Stimulated activated CD4-positive, alpha-beta T cell treated with anti-CD3 and anti-CD28 coated beads, TNF-alpha, amount 100 ng/mL, for 4 hours (primary cell): ENCODE data around the gene FERMT2.

Experiments
- DNase-seq, 3 experiments: peaks; one replicate each; pipeline ENCODE4 v3.0.0-alpha.2; 2020; ENCODE audit warnings: low read depth in 3 of 3

The FERMT2 gene, protein sequence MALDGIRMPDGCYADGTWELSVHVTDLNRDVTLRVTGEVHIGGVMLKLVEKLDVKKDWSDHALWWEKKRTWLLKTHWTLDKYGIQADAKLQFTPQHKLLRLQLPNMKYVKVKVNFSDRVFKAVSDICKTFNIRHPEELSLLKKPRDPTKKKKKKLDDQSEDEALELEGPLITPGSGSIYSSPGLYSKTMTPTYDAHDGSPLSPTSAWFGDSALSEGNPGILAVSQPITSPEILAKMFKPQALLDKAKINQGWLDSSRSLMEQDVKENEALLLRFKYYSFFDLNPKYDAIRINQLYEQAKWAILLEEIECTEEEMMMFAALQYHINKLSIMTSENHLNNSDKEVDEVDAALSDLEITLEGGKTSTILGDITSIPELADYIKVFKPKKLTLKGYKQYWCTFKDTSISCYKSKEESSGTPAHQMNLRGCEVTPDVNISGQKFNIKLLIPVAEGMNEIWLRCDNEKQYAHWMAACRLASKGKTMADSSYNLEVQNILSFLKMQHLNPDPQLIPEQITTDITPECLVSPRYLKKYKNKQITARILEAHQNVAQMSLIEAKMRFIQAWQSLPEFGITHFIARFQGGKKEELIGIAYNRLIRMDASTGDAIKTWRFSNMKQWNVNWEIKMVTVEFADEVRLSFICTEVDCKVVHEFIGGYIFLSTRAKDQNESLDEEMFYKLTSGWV

DNA sequence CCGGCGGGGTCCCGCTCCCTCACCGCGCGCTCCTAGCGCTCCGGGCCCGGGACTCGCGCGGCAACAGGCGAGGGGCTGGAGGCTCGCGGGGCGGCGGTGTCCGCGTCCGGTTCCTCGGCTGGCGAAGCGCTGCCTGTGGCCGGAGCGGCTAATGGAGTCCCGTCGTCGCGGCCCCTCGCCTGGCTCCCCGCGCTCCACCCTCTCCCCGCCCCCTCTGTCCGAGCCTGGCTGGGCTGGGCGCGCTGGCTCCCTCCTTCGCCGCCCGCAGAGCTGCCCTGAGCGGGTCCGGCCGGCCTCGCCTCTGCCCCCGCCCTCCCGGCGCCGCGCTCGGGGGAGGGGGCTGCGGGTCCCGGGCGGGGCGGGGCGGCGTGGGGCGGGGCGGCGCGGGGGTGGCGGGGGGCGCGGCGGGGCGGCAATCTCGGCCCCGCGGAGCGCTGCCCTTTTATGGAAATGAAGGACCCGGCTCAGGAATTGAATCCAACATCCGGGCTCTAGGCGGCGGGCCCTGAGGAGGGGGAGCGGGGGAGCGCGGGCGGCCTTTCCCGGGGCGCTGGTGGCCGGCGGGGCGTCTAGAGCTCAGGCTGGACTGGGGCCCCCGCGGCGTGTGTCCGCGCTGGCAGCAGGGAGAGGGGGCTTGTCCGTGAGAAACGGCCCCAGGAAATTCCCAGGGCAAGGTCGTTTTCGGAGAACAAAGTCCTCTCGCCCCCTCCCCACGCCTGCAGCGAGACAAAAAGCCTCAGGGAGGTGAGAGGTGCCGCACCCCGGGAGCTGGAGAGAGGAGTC is at the start of gene FERMT2:
Gene FERMT2, minus strand, starts transcription at position 153 of the 783 bp plus-strand sequence. CDS start 482 bp downstream, outside the sequence.
- DNase-seq, result no peak

DNA sequence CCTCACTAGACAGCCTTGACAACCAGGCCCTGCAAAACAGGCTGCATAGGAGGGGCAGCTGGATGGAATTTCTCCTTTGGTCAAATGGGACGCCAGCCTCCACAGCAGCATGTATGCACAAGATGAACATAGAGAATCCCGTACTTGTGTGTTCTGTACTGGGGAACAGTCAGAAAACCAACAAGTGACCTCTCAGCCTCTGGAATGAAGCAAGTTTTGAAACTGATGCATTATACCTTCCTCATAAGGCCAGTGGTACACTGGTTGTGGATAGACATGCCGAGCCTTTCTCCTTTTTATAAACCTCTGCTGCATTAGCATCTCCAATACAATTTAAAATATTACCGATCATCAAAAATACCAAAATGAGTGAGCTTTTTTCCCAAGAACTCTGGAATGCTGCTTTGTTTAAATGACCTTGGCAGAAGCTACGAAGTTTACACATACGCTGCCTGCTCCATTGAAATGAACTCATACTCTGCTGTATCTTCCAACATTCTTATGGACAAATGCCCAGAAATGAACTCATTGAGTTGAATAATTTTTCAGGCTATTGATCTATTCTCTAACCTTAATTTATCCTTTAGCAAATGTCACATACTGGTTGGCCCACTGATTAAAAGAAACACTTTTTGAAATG is 47.6 kb upstream of the FERMT2 start:
- DNase-seq, result no peak

DNA sequence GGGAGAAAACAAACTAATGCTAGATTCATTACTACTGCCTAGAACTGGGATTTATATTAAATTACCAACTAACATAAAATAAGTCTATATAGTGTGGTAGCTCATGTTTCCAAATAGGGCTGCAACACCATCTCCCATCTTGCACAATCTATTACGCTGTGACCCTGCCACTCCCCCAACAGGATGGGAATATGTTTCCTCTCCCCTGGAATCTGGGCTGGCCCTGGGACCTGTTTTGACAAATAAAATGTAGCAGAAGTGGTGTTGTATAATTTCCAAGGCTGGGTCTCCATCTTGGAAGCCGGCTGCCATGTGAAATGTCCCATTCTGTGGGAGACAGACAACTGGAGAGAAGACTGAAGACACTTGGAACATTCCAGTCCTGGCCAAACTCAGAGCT is 45.6 kb upstream of the FERMT2 start:
- DNase-seq, result no peak

DNA sequence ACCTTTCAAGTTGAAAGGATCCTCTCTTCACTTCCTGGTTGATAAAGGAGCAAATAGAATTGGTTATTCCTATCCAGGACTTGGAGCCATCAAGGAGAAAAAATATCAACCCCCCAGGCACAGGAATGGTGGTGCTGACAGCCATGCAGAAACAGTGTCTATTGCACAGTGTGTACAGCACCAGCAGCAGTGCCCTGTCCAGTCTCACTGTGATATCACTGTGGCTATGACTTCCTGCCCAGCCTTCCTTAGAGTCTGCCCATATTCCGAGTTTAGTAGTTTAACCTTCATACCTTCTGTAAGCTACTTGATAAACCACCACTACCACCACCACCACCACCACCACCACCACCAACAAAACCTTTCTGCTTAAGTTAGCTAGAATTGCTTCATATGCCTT is 45.1 kb upstream of the FERMT2 start:
- no peak for DNase-seq

DNA sequence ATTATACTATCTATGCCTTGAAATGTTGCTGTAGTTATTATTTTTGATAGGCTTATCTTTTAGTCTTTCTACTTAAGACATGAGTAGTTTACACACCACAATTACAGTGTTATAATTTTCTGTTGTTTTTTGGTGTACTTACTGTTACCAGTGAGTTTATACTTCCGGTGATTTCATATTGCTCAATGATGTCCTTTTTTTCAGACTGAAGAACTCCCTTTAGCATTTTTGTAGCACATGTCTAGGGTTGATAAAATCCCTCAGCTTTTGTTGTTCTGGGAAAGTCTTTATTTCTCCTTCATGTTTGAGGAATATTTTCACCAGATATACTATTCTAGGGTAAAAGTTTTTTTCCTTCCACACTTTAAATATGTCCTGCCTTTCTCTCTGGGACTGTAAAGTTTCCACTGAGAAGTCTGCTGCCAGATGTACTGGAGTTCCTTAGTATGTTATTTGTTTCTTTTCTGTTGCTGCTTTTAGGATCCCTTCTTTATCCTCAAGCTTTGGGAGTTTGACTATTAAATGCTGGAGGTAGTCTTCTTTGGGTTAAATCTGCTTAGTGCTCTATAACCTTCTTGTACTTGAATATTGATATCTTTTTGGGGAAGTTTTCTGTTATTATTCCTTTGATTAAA is 41.5 kb upstream of the FERMT2 start:
- DNase-seq, result no peak

DNA sequence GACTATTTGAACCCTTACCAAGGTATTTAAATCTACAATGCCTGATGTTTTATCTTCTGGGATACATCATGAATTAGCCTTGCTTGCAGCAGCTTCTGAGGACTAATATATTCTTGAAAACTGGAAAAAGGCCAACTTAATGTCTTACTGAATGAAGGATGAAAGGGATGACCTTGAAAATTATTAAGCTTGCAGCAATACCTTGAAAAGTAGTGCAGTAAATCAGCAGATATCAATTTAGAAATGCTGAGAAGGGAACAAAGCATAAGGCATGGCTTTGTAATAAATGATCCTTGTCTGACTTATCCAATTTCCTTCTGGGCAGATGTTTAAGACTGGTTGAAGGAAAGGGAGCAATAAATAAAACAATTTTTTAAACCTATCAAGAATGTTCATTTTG is 37.3 kb upstream of the FERMT2 start:
- DNase-seq, result no peak

DNA sequence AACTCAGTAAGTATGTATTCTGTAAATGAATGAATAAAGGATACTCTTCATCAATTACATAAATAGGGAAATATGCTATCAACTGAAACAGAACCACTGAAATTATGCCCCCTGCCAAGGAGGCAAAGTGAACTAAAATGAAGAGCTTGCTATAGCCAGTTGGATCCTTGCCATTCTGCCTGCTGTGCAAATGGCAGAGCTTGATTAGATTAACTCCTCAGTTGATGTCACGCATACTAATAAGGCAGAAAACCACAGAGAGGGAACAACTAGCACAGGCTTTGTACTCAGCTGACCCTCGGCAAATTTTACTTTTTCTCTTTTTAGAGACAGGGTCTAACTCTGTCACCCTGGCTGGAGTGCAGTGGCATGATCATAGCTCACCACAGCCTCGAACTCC is 36.7 kb upstream of the FERMT2 start:
- no peak for DNase-seq

DNA sequence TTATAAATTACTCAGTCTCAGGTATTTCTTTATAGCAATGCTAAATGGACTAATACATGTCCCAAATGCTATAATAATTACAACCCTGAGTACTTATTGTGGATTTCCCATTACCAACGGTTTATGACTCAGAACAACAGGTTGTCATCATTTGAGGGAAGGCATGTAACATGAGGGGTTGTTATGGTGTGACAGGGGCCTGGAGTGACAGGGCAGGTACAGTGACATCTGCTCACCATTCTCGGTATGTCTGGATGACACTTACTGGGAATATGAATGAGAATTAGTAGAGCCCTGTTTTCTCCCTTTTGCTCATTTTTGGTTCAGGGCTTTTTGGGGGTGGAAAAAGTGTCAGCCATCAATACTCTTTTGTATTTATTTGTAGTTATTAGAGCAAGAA is 36.2 kb upstream of the FERMT2 start:
- DNase-seq, result no peak

DNA sequence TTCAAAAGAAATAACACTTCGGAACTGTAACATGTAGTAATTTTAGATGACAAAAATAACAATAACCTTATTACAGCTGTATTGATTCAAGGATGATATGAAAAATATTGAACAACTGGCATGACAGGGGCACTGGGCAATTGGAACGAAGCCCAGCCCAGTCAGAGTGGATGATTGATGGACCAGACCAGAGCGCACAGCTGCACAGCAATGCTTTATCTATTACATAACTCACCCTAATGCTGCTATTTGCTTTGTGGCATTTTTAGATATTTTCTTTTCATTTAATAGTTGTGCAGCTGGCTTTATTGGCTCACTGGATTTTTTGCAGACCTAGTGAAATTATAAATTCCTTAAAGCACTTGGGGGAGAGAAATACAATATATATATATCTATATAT is 26.9 kb upstream of the FERMT2 start:
- DNase-seq, result no peak

DNA sequence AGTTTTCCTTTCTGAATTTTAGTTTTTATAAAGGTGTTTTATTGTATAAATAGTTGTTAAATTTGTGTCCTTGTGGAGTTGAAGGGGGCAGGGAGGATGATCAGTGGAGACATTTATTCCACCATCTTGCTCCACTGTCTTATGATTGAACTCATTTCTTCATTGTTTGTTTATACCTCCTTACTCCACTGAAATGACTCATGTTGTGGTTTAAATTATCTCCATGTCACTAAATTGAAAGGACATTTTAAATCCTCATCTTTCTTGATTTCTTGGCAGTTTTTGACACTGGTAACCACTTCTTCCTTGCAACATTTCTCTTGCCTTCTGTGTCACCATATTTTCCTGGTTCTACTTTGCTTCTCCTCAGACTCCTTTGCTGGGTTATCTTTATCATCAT is 23.6 kb upstream of the FERMT2 start:
- no peak for DNase-seq

DNA sequence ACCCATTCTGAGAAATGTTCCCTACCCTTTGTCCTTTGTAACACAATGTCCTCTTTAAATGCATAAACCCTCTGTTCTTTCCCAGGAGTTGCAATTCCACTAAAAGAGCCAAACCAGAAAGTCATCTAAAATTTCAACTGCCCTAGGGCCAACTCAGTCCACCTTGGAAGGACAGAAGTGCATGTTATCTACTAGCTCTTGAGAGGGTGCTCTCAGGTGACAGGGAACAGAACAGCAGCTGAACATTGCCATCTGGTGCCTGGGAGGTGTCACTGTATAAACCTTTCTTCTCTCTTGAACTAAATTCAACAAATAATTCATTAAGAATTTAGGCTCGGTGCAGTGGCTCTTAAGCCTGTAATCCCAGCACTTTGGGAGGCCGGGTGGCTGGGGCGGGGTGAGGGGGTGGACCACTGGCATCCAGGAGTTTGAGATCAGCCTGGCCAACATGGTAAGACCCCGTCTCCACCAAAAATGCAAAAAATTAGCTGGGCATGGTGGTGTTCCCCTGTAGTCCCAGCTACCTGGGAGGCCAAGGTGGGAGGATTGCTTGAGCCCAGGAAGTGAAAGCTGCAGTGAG is 10.3 kb upstream of the FERMT2 start:
- DNase-seq, result peak in 2 of 3 experiments; percentile 21 to 49

DNA sequence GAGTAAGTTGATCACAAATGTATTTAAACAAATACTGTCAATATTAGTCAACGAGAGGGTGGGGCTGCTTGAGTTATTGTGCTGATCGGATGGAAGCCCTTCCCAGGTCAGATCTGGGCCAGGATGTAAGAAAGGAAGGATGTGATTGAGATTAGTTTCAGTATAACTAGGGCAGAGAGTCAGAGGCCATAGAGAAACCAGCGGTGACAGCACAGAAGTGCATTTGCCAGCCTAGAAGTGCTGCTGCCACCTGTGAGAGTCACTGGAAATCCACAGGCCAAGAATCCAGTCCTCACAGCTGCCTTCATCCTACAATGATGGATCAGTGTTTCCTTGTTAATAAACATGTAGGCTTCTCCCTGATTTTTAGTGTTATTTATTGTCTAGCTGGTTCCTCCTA is 9.8 kb upstream of the FERMT2 start:
- no peak for DNase-seq

DNA sequence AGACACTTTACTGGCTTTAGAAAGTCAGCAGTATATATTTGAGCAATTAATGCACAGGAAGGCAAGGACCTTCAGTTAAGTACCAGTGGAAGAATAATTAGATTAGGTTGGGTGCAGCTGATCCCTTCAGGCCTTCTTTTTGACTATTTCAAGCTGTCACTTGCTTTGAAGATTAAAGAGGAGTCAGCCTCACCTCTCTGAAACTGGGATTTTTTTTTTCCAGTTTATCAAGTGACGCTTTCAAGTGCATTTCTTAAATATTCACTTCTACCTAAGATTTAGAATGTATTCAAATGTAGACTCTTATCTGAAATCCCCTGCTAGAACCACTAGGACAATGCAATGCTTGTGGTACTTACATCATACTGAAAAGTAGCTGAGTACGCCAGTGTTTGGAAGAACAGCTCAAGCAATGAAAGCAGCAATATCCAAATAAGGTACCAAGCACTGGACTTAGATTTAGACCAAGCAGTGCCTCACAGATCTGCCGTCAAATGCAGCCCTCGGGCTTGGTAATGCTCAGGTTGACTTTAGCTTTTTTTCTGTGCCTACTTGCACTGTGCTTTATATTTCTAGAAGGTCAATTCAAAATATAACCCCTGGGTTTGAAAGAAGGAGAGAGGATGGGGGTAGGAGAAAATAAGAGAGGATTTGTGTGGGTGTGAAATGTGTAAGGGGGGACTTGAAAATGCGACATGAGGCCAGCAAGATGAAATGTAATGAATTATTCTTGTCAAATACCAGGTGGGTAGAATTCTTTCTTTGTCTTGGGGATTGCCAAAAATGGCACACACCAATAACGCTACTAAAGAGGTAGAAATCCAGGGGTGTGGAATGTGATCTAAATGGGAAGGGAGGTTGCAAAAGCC is 3.7 kb upstream of the FERMT2 start:
- DNase-seq, result no peak

DNA sequence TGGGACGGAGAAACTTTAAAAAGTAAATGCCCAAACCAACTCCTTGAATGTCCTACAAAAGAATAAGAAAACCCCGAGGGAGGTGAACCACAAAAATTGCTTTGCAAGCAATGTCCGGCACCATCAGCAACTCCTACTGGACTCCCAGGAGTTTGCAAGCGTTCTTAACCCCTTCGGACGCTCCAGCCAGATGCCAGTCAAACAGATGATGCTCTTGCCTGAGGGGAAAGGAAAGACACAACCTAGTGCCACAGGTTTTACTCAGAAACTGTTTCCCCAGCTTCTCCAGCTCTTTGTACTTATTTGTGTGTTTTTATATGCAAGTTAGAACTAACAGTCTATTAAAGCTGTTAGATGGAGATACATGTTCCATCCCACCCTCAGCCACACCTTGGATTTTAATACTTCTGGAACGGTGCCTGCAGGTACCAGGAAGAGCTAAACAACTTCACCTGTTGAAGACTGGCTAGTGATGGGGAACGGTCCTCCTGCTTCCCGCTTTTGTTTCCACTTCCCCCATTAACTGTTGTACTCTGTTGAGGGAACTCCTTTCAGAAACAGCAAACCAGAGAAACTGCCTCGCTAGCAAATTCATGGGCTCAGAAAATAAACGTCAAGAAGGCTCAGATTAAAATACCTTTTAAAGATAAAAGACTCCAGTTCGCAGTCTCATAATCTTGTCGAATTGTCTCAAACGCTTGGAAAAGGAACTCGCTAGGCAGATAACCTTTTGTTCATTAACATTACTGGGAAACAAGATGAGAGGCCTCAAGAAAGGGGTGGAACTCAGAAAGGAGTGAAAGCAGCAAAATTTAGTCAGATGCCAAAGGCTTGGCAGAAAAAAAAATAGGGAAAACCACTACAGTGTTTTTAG is 1.1 kb upstream of the FERMT2 start:
- DNase-seq, result no peak

DNA sequence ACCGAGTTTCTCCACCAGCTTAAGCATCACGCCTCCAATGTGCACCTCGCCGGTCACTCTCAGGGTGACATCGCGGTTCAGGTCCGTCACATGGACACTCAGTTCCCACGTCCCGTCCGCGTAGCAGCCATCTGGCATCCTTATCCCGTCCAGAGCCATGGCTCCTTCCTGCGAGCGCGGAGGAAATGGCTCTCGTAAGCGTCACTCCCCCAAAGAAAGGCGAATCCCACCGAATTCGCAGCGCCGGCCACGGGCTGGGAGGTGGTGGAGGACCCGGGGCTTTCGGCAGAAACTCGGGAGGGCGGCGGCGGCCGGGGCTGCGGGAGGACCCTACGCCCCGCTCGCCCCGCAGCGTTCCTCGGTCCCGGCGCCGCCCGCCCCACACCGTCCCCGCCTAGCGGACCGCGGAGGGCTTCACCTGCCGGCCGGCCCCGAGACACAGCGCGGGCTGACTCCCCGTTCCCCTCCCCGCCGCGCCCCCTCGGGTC is 396 bp downstream of the FERMT2 start:
- no peak for DNase-seq

DNA sequence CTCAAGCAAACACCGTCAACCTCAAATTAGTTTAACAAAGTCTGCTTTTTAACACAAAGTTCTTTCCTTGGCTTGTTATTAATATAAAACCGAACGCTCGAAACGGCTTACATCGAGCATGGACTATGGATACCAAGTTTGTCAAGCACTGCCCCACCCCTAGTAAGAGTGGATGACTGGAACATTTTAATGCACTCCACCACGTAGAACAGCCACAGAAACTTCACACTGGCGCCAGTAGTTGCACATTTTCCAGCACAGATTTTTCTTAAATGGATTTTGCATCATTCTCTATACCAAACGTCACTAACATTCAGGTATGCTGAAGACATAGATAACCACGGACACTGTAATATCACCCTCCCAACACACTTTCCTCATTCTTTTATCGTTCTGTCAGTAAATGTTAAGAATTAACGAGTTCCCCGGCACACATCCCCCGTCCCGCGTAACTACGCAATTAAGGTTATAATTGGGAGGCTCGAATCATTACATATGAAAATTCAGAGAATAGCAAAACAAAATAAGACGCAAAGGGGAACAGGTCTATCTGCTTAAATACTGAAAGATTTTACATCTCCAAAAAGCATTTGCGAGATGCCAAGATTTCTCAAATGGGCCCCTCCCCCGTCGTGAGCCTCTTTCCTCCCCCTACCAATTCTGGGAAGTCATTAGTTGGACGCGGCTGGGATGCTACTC is 990 bp downstream of the FERMT2 start:
- DNase-seq, result no peak

DNA sequence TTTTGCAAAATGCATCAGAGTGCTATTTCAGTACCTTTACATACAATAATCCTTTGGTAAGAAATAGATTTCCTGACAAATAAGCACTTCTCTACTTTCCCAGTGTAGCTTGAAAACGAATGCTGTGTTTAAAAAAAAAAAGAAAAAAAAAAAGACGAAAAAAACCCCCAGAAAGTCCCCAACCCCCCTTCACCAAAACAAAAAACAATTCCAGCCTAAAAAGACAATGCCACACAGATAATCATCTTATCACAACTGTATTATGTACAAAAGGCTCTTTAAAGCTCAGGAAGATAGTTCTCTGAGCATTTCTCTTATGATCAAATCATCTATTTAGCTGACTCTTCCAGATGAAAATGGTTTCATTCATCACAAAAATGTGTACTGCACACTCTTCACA is 1.6 kb downstream of the FERMT2 start:
- DNase-seq, result no peak

DNA sequence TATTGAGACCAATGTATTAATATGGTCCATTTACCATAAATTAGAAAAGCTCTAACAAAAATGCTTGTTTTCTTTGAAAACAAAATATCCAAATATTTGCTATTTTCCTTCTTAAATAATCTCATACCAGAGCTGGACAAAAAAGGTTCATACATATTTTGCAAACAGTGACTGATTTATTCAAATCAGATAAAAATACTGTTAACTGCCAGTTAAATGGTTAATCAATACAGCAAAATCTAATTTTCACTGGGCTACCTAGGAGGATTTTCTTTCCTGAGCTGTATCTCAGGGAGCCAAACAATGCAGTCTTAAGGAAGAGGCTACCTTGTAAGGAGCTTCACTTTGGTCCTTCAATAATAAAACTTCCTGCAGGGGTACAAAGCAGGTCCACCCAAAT is 2.0 kb downstream of the FERMT2 start:
- DNase-seq, result no peak
